WERI-Rb-1 (cell line): ENCODE measurements around the gene LRRC4C.

Experiments used
- DNase-seq: peaks from one replicate; pipeline ENCODE4 v3.0.0-alpha.2; 2020
- H3K27ac ChIP-seq: fragments of 250-450 bp; sonication (Bioruptor Pico); 2 replicates; pipeline ENCODE4 v1.5.1; 2020; ENCODE audit warnings: mild to moderate bottlenecking, moderate library complexity
- H3K27me3 ChIP-seq: fragments of 250-450 bp; sonication (Bioruptor Pico); 2 replicates; pipeline ENCODE4 v1.5.1; 2021; ENCODE audit warnings: mild to moderate bottlenecking, low read depth, moderate library complexity; ENCODE audit not compliant: insufficient read depth, severe bottlenecking
- H3K36me3 ChIP-seq: fragments of 250-450 bp; sonication (Bioruptor Pico); 2 replicates; pipeline ENCODE4 v1.5.1; 2020; ENCODE audit warnings: mild to moderate bottlenecking, moderate library complexity
- H3K4me3 ChIP-seq: 2 replicates; pipeline ENCODE4 v1.5.1; 2011; ENCODE audit warnings: low read depth, mild to moderate bottlenecking, control low read depth, low read length
- H3K9me3 ChIP-seq: fragments of 250-450 bp; sonication (Bioruptor Pico); 2 replicates; pipeline ENCODE4 v1.5.1; 2021; ENCODE audit warnings: mild to moderate bottlenecking, moderate library complexity; ENCODE audit not compliant: severe bottlenecking
- TF ChIP-seq, protein P1 (sequence below): IDR thresholded peaks from 2 replicates; pipeline ENCODE4 v1.5.1; 2011; ENCODE audit warnings: low read depth, mild to moderate bottlenecking, control low read depth, inconsistent platforms, low read length

LRRC4C gene

DNA sequence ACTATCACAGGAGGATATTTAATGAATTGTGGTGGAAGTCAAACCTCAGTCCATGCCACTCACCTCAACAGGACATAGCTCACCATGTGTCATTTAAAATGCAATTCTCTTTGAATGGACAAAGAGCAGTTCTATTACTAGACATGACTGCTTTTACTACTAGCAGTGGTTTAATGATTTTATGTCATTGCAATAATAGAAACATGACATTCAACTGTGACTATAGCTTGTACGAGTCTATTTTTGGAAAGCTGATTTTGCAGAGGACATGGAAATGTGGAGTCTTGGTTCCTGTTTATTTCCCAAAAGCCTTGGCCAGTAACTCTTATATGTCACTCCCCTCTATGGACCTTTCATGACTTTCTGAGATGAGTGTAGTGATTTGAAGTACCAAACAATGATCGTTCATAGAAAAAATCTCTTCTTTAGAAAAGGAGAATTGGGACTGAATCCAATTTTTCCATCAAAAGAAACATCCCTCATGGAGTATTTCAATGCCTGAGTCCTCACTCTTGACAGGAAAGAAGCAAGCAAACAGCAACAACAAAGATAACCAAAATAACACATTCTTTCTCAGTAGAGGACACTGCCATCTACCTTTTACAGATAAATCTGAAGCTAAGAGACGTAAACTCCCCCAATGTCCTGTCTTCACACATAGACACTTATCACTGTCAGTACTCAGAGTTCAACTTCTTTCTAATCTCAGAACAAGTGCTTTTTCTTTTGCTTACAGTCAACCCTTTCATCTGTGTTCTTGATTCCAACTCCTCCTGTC, 233.4 kb downstream of the LRRC4C start:
- DNase-seq, result no peak
- H3K27me3 ChIP-seq, result peaks cover 24% of the 10 kb centered on the region

DNA sequence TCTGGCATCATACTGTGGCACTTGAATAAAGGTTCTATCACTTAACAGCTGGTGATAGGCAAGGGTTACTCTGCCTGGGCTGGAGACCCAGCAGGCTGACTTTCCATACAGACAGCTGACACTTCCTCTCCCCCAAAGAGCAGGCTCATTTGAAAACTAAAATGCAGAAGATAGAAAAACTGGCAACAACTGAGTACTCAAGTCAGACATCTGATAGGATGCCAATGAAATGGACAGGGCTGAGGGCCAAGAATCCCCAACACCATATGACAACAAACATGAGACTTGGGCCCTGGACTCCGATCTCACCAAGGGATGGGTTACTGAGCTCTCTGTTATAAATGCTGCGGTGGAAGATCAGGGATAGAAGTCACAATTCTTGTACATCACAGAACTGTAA, 237.2 kb downstream of the LRRC4C start:
- Histone ChIP-seq H3K27ac (no peak overlapping the region), H3K36me3 (no peaks in the 10 kb centered on the region), H3K4me3 (no peak overlapping the region), H3K9me3 (no peaks in the 10 kb centered on the region), H3K27me3 (peaks cover 9% of the 10 kb centered on the region)
- TF ChIP-seq, protein P1, sequence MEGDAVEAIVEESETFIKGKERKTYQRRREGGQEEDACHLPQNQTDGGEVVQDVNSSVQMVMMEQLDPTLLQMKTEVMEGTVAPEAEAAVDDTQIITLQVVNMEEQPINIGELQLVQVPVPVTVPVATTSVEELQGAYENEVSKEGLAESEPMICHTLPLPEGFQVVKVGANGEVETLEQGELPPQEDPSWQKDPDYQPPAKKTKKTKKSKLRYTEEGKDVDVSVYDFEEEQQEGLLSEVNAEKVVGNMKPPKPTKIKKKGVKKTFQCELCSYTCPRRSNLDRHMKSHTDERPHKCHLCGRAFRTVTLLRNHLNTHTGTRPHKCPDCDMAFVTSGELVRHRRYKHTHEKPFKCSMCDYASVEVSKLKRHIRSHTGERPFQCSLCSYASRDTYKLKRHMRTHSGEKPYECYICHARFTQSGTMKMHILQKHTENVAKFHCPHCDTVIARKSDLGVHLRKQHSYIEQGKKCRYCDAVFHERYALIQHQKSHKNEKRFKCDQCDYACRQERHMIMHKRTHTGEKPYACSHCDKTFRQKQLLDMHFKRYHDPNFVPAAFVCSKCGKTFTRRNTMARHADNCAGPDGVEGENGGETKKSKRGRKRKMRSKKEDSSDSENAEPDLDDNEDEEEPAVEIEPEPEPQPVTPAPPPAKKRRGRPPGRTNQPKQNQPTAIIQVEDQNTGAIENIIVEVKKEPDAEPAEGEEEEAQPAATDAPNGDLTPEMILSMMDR, result no peak
- no peak for DNase-seq

More for the DNA sequence above, 233.4 kb downstream of the LRRC4C start:
- TF ChIP-seq, protein P1, result no peak
- no peaks in the 10 kb centered on the region for H3K9me3 ChIP-seq
- H3K4me3 ChIP-seq, result no peak overlapping the region
- H3K36me3 ChIP-seq, result no peaks in the 10 kb centered on the region
- H3K27ac ChIP-seq, result no peak overlapping the region

DNA sequence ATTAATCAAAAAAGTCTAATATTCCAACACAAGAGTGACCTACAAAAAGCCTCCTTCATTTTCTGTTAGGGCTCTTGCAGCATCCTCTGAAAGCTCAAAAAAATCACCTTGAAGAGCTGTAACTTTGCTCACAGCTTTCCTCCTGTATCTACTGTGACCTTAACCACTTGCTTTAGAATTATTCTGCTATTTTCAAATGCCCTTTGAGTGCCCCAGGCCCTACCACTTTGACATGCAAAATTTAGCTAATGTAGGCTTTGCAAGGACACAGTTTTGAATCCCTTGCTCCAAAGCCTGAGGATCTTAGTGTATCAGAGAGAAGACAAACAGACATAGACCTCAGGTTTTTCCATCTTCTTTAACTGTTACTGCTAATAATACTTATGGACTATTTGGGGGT, 253.1 kb downstream of the LRRC4C start:
- no peak overlapping the region for H3K27ac ChIP-seq
- H3K36me3 ChIP-seq, result no peaks in the 10 kb centered on the region
- no peaks in the 10 kb centered on the region for H3K9me3 ChIP-seq
- no peak for DNase-seq
- no peak overlapping the region for H3K4me3 ChIP-seq
- H3K27me3 ChIP-seq, result no peaks in the 10 kb centered on the region
- TF ChIP-seq, protein P1, result no peak

DNA sequence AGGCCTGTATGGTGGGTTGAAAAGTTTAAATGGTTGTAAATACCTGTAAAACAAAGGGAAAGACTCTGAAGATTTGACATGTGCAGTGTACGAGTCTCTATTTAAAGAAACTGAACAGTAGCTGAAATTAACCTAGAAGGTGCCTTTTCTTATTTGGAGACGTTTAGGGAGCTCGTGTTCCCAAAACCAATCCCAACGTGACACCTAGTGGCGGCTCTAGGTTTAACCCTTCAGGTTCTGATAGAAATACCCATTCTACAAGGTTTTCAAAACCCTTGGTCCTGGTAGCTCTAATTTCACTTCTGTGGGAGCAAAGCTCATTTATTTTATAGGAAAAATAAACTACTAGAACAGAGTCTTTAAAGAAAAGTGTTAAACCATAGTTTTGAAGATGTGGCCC, 258.3 kb downstream of the LRRC4C start:
- Histone ChIP-seq H3K27ac (no peak overlapping the region), H3K4me3 (no peak overlapping the region), H3K27me3 (peaks cover 9% of the 10 kb centered on the region), H3K9me3 (no peaks in the 10 kb centered on the region), H3K36me3 (no peaks in the 10 kb centered on the region)
- TF ChIP-seq, protein P1, result peak; percentile 59
- DNase-seq, result peak; percentile 47

DNA sequence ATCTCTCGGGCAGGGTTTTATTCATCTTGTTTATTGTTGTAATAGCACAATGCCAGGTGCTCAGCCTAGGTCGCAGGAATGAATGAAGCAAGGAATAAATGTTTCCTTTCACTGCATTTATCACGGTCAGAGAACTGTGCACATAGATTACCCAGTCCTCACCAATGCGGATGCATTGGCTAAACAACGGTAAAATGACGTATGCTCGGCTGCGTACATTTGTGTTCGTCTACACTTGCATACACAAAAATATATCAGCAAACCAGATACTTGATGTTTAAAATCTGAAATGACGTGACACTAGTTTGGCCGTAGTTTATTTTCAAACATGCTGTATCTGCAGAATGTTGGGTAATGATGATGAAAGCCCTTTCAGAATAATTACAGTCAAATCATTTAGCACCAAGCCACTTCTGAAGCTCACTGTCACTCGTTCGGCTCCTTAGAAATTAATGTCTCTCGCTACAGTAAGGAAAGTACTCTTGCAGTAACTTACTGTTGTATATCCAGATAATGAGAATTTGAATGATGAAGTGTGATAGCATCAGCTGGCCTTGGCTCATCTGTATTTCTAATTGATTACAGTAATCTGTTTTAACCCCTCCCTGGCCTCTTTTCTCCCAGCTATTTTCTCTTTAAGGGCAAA, 268.9 kb downstream of the LRRC4C start:
- H3K4me3 ChIP-seq, result no peak overlapping the region
- no peaks in the 10 kb centered on the region for H3K9me3 ChIP-seq
- H3K27ac ChIP-seq, result no peak overlapping the region
- no peak for DNase-seq
- TF ChIP-seq, protein P1, result no peak
- H3K36me3 ChIP-seq, result no peaks in the 10 kb centered on the region
- peaks cover 12% of the 10 kb centered on the region for H3K27me3 ChIP-seq
